DOHH2 (cell line): ENCODE measurements around the gene BNC1.

Experiments
- H3F3A ChIP-seq: fragments of 200-600 bp; sonication (generic), shearing (Covaris generic); 2 replicates; pipeline ENCODE4 v1.6.0; 2016; ENCODE audit warnings: antibody characterized with exemption, mild to moderate bottlenecking; ENCODE audit not compliant: control insufficient read depth, insufficient read depth
- H3K27ac ChIP-seq: fragments of 200-600 bp; sonication (generic); 2 replicates; pipeline ENCODE4 v1.5.1; 2014; ENCODE audit warnings: low read depth, mild to moderate bottlenecking, low read length, moderate library complexity
- H3K27me3 ChIP-seq: fragments of 200-600 bp; sonication (generic); 2 replicates; pipeline ENCODE4 v1.6.1; 2014; ENCODE audit warnings: mild to moderate bottlenecking, low read length, mixed read lengths; ENCODE audit not compliant: control insufficient read depth
- H3K36me3 ChIP-seq: fragments of 200-600 bp; sonication (generic); 2 replicates; pipeline ENCODE4 v1.6.1; 2014; ENCODE audit warnings: mild to moderate bottlenecking, low read length, moderate library complexity, mixed read lengths; ENCODE audit not compliant: control insufficient read depth
- H3K4me1 ChIP-seq: fragments of 200-600 bp; sonication (generic); 2 replicates; pipeline ENCODE4 v1.6.1; 2014; ENCODE audit warnings: mild to moderate bottlenecking, low read length, mixed read lengths; ENCODE audit not compliant: control insufficient read depth
- H3K4me2 ChIP-seq: fragments of 200-600 bp; sonication (generic); 2 replicates; pipeline ENCODE4 v1.6.0; 2014; ENCODE audit warnings: mild to moderate bottlenecking, low read length, moderate library complexity
- H3K4me3 ChIP-seq: fragments of 200-600 bp; sonication (generic); 2 replicates; pipeline ENCODE4 v1.5.1; 2014; ENCODE audit warnings: mild to moderate bottlenecking, low read length, mixed read lengths
- H3K79me2 ChIP-seq: fragments of 200-600 bp; sonication (generic); 2 replicates; pipeline ENCODE4 v1.6.1; 2014; ENCODE audit warnings: mild to moderate bottlenecking, low read length, mixed read lengths; ENCODE audit not compliant: control insufficient read depth
- H3K9me2 ChIP-seq: fragments of 200-600 bp; sonication (generic); replicated peaks from 2 replicates; pipeline ENCODE4 v1.6.1; 2014; ENCODE audit warnings: mild to moderate bottlenecking, low read length, mixed read lengths; ENCODE audit not compliant: control insufficient read depth
- H3K9me3 ChIP-seq: fragments of 200-600 bp; sonication (generic); 2 replicates; pipeline ENCODE4 v1.6.1; 2014; ENCODE audit warnings: antibody characterized with exemption, low read length, mixed read lengths; ENCODE audit not compliant: control insufficient read depth, insufficient read depth
- H4K20me1 ChIP-seq: fragments of 200-600 bp; sonication (generic); 2 replicates; pipeline ENCODE4 v1.6.0; 2014; ENCODE audit warnings: low read depth, mild to moderate bottlenecking, antibody characterized with exemption, low read length, moderate library complexity; ENCODE audit not compliant: control insufficient read depth, insufficient read depth
- EZH2phosphoT487 ChIP-seq: fragments of 200-600 bp; sonication (generic); IDR thresholded peaks from 2 replicates; pipeline ENCODE4 v1.6.1; 2017; ENCODE audit warnings: borderline replicate concordance, mild to moderate bottlenecking, antibody characterized with exemption, low read length, moderate library complexity, mixed read lengths
- TF ChIP-seq, protein P1 (sequence below): fragments of 200-600 bp; sonication (generic); IDR thresholded peaks from one replicate; pipeline ENCODE4 v1.5.1; 2014; ENCODE audit warnings: antibody characterized with exemption, mild to moderate bottlenecking, low read depth, low read length; ENCODE audit not compliant: poor library complexity, severe bottlenecking

BNC1 gene

DNA sequence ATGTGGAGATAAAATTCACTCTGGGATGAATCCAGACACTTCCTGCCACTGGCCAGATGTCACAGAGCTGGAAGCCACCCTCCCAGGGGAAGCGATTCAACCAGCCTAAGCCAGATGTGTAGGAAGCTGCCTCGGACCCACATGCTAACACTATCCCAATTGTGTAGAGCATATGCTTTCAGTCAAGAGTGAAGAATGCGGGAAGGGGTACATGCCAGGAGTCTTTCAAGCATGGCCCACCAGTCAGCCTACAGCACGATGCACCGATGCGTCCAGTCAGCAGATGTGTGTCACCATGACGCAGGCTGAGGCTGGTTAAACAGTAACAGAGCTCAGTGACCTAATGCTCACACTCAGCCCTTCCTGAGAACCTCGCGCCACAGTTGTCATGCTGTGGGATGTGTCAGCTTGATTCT lies 38.8 kb upstream of the BNC1 start:
- H3K27me3 ChIP-seq: no peaks in the 10 kb centered on the region
- no peaks in the 10 kb centered on the region for H3K4me1 ChIP-seq
- no peaks in the 10 kb centered on the region for H3K36me3 ChIP-seq
- no peak overlapping the region for H3K4me2 ChIP-seq
- H4K20me1 ChIP-seq: no peaks in the 10 kb centered on the region
- H3K4me3 ChIP-seq: no peak overlapping the region
- H3K9me2 ChIP-seq: no peaks in the 10 kb centered on the region
- H3K27ac ChIP-seq: no peak overlapping the region
- TF ChIP-seq, protein P1, sequence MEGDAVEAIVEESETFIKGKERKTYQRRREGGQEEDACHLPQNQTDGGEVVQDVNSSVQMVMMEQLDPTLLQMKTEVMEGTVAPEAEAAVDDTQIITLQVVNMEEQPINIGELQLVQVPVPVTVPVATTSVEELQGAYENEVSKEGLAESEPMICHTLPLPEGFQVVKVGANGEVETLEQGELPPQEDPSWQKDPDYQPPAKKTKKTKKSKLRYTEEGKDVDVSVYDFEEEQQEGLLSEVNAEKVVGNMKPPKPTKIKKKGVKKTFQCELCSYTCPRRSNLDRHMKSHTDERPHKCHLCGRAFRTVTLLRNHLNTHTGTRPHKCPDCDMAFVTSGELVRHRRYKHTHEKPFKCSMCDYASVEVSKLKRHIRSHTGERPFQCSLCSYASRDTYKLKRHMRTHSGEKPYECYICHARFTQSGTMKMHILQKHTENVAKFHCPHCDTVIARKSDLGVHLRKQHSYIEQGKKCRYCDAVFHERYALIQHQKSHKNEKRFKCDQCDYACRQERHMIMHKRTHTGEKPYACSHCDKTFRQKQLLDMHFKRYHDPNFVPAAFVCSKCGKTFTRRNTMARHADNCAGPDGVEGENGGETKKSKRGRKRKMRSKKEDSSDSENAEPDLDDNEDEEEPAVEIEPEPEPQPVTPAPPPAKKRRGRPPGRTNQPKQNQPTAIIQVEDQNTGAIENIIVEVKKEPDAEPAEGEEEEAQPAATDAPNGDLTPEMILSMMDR: no peak
- TF ChIP-seq EZH2phosphoT487: no peak
- no peaks in the 10 kb centered on the region for H3F3A ChIP-seq
- no peaks in the 10 kb centered on the region for H3K79me2 ChIP-seq
- no peaks in the 10 kb centered on the region for H3K9me3 ChIP-seq

DNA sequence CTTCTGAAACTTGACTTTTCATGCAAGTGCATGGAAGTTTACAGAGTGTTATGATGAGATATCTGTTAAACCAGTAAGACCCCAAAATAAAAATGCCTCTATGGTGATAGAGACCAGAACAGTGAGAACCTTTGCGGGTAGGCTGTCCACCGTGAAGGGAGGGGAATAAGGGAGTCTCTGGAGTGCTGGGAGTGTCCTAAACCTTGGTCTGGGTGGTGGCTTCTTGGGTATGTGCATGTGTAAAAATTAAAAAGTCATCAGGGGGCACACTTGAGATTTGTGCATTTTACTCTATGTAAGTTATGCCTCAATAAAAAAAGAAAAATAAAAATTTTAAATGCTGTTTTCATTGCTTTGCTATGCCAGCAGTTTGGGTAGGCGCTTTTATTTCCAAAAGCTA lies 38.2 kb upstream of the BNC1 start:
- Histone ChIP-seq H3K36me3 (no peaks in the 10 kb centered on the region), H3F3A (no peaks in the 10 kb centered on the region), H4K20me1 (no peaks in the 10 kb centered on the region), H3K9me2 (no peaks in the 10 kb centered on the region), H3K4me3 (no peak overlapping the region), H3K9me3 (no peaks in the 10 kb centered on the region), H3K4me1 (no peaks in the 10 kb centered on the region), H3K79me2 (no peaks in the 10 kb centered on the region), H3K27me3 (no peaks in the 10 kb centered on the region), H3K4me2 (no peak overlapping the region), H3K27ac (no peak overlapping the region)
- TF ChIP-seq EZH2phosphoT487: no peak
- TF ChIP-seq, protein P1: no peak

DNA sequence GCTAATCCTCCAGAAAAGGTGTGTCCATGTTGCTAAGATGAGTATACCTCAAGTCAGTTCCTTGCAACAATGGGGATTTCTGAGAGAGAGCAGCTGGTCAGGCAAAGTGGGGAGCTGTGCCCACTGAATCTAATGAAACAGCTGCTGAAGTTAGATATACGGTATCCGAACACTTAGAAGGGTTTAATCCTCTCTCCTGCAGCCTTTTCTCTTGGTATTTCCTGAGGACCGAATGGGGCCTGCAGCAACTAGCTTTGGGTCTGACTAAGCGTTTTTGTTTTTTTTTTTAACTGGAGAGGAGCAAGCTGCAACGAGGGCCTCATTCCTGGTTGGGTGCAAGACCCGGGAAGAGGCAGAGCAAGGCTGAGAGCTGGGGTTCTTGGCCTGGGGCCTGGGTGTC lies 37.6 kb upstream of the BNC1 start:
- no peaks in the 10 kb centered on the region for H3K9me3 ChIP-seq
- H4K20me1 ChIP-seq: no peaks in the 10 kb centered on the region
- H3K9me2 ChIP-seq: no peaks in the 10 kb centered on the region
- no peaks in the 10 kb centered on the region for H3K4me1 ChIP-seq
- TF ChIP-seq, protein P1: no peak
- no peak for TF ChIP-seq EZH2phosphoT487
- H3F3A ChIP-seq: no peaks in the 10 kb centered on the region
- H3K4me2 ChIP-seq: no peak overlapping the region
- no peak overlapping the region for H3K4me3 ChIP-seq
- no peaks in the 10 kb centered on the region for H3K27me3 ChIP-seq
- H3K27ac ChIP-seq: no peak overlapping the region
- no peaks in the 10 kb centered on the region for H3K79me2 ChIP-seq
- H3K36me3 ChIP-seq: no peaks in the 10 kb centered on the region

GRCh38 chr15:83320844-83321243 lies 36.4 kb upstream of the BNC1 start:
- Histone ChIP-seq H3K9me2 (no peaks in the 10 kb centered on the region), H3K36me3 (no peaks in the 10 kb centered on the region), H3K27me3 (no peaks in the 10 kb centered on the region), H3K79me2 (no peaks in the 10 kb centered on the region), H3K4me1 (no peaks in the 10 kb centered on the region), H4K20me1 (no peaks in the 10 kb centered on the region), H3K4me3 (no peak overlapping the region), H3K4me2 (no peak overlapping the region), H3F3A (no peaks in the 10 kb centered on the region), H3K9me3 (no peaks in the 10 kb centered on the region), H3K27ac (no peak overlapping the region)
- TF ChIP-seq EZH2phosphoT487: no peak
- TF ChIP-seq, protein P1: no peak
